Neural cell (in vitro differentiated cells): Measurements from ENCODE around the gene CALY. TPM values are rescaled to one million over a fixed set of nuclear protein-coding genes. Genes with fewer than 3 reads are reported as not detected.

Experiments used
- H2AFZ ChIP-seq: fragments of 200-600, 300-800 bp; sonication (generic), shearing (Covaris generic); 2 replicates; pipeline ENCODE4 v1.6.0; 2014; ENCODE audit warnings: low read depth, mild to moderate bottlenecking, antibody characterized with exemption, low read length, moderate library complexity
- H3F3A ChIP-seq: fragments of 200-600 bp; shearing (Covaris generic); 2 replicates; pipeline ENCODE4 v1.6.1; 2016; ENCODE audit warnings: mild to moderate bottlenecking, moderate library complexity, mixed read lengths, antibody characterized with exemption, low read length; ENCODE audit not compliant: insufficient read depth, poor library complexity, severe bottlenecking
- H3K27ac ChIP-seq: fragments of 200-600, 300-800 bp; sonication (generic), shearing (Covaris generic); 2 replicates; pipeline ENCODE4 v1.5.1; 2014; ENCODE audit warnings: mild to moderate bottlenecking, low read length, moderate library complexity
- H3K27me3 ChIP-seq: fragments of 300-800, 200-600 bp; sonication (generic), shearing (Covaris generic); 2 replicates; pipeline ENCODE4 v1.6.0; 2014; ENCODE audit warnings: mild to moderate bottlenecking, low read depth, low read length, moderate library complexity; ENCODE audit not compliant: insufficient read depth
- H3K36me3 ChIP-seq: fragments of 300-800, 200-600 bp; sonication (generic), shearing (Covaris generic); 2 replicates; pipeline ENCODE4 v1.5.1; 2014; ENCODE audit warnings: mild to moderate bottlenecking, antibody characterized with exemption, low read length, moderate library complexity; ENCODE audit not compliant: insufficient read depth
- H3K4me2 ChIP-seq: fragments of 300-800, 200-600 bp; sonication (generic), shearing (Covaris generic); 2 replicates; pipeline ENCODE4 v1.6.0; 2014; ENCODE audit warnings: mild to moderate bottlenecking, low read length
- H3K4me3 ChIP-seq: fragments of 300-800, 200-600 bp; sonication (generic), shearing (Covaris generic); 2 replicates; pipeline ENCODE4 v1.5.1; 2014; ENCODE audit warnings: mild to moderate bottlenecking, low read length, moderate library complexity
- H3K79me2 ChIP-seq: fragments of 200-600 bp; shearing (Covaris generic); replicated peaks from 2 replicates; pipeline ENCODE4 v1.6.0; 2014; ENCODE audit warnings: mild to moderate bottlenecking, low read length, moderate library complexity; ENCODE audit not compliant: insufficient read depth
- H3K9ac ChIP-seq: fragments of 300-800, 200-600 bp; sonication (generic), shearing (Covaris generic); 2 replicates; pipeline ENCODE4 v1.6.1; 2016; ENCODE audit warnings: mild to moderate bottlenecking, low read length, mixed read lengths
- H3K9me2 ChIP-seq: fragments of 200-600 bp; shearing (Covaris generic); 2 replicates; pipeline ENCODE4 v1.6.1; 2016; ENCODE audit warnings: mild to moderate bottlenecking, low read length, mixed read lengths; ENCODE audit not compliant: insufficient read depth
- H3K9me3 ChIP-seq: fragments of 200-600, 300-800 bp; sonication (generic), shearing (Covaris generic); 2 replicates; pipeline ENCODE4 v1.6.1; 2016; ENCODE audit warnings: mild to moderate bottlenecking, mixed run types, low read length, moderate library complexity, mixed read lengths
- H4K20me1 ChIP-seq: fragments of 200-600 bp; shearing (Covaris generic); 2 replicates; pipeline ENCODE4 v1.6.1; 2016; ENCODE audit warnings: mild to moderate bottlenecking, mixed run types; ENCODE audit not compliant: insufficient read depth
- CTCF ChIP-seq: fragments of 450-650 bp; IDR thresholded peaks from 2 replicates; pipeline ENCODE4 v1.5.1; 2014; ENCODE audit warnings: antibody characterized with exemption, mild to moderate bottlenecking, moderate library complexity; ENCODE audit not compliant: poor library complexity, severe bottlenecking
- EP300 ChIP-seq: fragments of 450-650 bp; conservative IDR thresholded peaks from 2 replicates; pipeline ENCODE4 v1.6.1; 2014; ENCODE audit warnings: antibody characterized with exemption, mild to moderate bottlenecking, moderate library complexity; ENCODE audit not compliant: poor library complexity, severe bottlenecking
- EZH2 ChIP-seq: fragments of 200-600, 300-800 bp; shearing (Covaris generic), sonication (generic); IDR thresholded peaks from 2 replicates; pipeline ENCODE4 v1.6.1; 2014; ENCODE audit warnings: antibody characterized with exemption, low read length, borderline replicate concordance, mild to moderate bottlenecking; ENCODE audit not compliant: insufficient read depth, poor library complexity, severe bottlenecking
- MXI1 ChIP-seq: fragments of 450-650 bp; conservative IDR thresholded peaks from 2 replicates; pipeline ENCODE4 v1.6.1; 2014; ENCODE audit warnings: antibody characterized with exemption, mild to moderate bottlenecking; ENCODE audit not compliant: poor library complexity, severe bottlenecking
- POLR2AphosphoS5 ChIP-seq: IDR thresholded peaks from 2 replicates; pipeline ENCODE4 v1.6.1; 2012
- RAD21 ChIP-seq: fragments of 450-650 bp; conservative IDR thresholded peaks from 2 replicates; pipeline ENCODE4 v1.6.1; 2014; ENCODE audit warnings: antibody characterized with exemption, mild to moderate bottlenecking, moderate library complexity
- REST ChIP-seq: IDR thresholded peaks from 2 replicates; pipeline ENCODE4 v1.6.1; 2012; ENCODE audit warnings: borderline replicate concordance
- SMC3 ChIP-seq: fragments of 450-650 bp; conservative IDR thresholded peaks from 2 replicates; pipeline ENCODE4 v1.6.1; 2014; ENCODE audit warnings: antibody characterized with exemption, mild to moderate bottlenecking, moderate library complexity; ENCODE audit not compliant: poor library complexity
- TAF1 ChIP-seq: IDR thresholded peaks from 2 replicates; pipeline ENCODE4 v1.6.1; 2012; ENCODE audit warnings: low read depth
- polyA plus RNA-seq: library from polyadenylated mRNA; depleted of rRNA; stranded (reverse); fragments of >200 nt; gene quantifications from 2 replicates; pipeline ENCODE4 v1.2.3, GENCODE V29; 2014

CALY gene
- polyA plus RNA-seq, 1 donor from 2014 or later = 3.7 TPM

GRCh38 chr10:133312769-133313145 lies 23.9 kb downstream of the CALY start:
- no peaks in the 10 kb centered on the region for H3K36me3 ChIP-seq
- TF ChIP-seq MXI1 = no peak
- no peak for TF ChIP-seq TAF1
- TF ChIP-seq RAD21 = no peak
- no peak for TF ChIP-seq REST
- no peak for TF ChIP-seq CTCF

GRCh38 chr10:133312016-133312768 lies 24.5 kb downstream of the CALY start:
- H3K9me3 ChIP-seq = no peaks in the 10 kb centered on the region
- no peak overlapping the region for H3K9ac ChIP-seq
- no peaks in the 10 kb centered on the region for H3K9me2 ChIP-seq
- no peaks in the 10 kb centered on the region for H3K36me3 ChIP-seq
- no peak overlapping the region for H2AFZ ChIP-seq
- no peak for TF ChIP-seq MXI1
- no peak for TF ChIP-seq SMC3
- no peak for TF ChIP-seq POLR2AphosphoS5
- TF ChIP-seq TAF1 = no peak
- TF ChIP-seq EP300 = no peak
- TF ChIP-seq EZH2 = no peak
- no peak for TF ChIP-seq CTCF
- no peak for TF ChIP-seq RAD21
- TF ChIP-seq REST = no peak
- H3K27me3 ChIP-seq = no peaks in the 10 kb centered on the region
- H3K27ac ChIP-seq = no peak overlapping the region
- H4K20me1 ChIP-seq = no peaks in the 10 kb centered on the region
- no peak overlapping the region for H3K4me3 ChIP-seq
- no peaks in the 10 kb centered on the region for H3F3A ChIP-seq
- H3K79me2 ChIP-seq = peaks cover 9% of the 10 kb centered on the region
- no peak overlapping the region for H3K4me2 ChIP-seq

More at GRCh38 chr10:133312769-133313145, 23.9 kb downstream of the CALY start:
- no peak overlapping the region for H3K4me2 ChIP-seq
- H3K9ac ChIP-seq = no peak overlapping the region
- H3K27me3 ChIP-seq = no peaks in the 10 kb centered on the region
- H3K4me3 ChIP-seq = no peak overlapping the region
- H3F3A ChIP-seq = no peaks in the 10 kb centered on the region
- H3K79me2 ChIP-seq = peaks cover 4% of the 10 kb centered on the region
- H4K20me1 ChIP-seq = no peaks in the 10 kb centered on the region
- no peak overlapping the region for H2AFZ ChIP-seq
- H3K27ac ChIP-seq = no peak overlapping the region
- no peaks in the 10 kb centered on the region for H3K9me3 ChIP-seq
- no peaks in the 10 kb centered on the region for H3K9me2 ChIP-seq
